Endometrial microvascular endothelial cells (primary cell): Measurements from ENCODE around the gene TDP1. TPM values are rescaled to one million over a fixed set of nuclear protein-coding genes. Genes with fewer than 3 reads are reported as not detected.
"Not testable (repeated sequence)": the region's sequence is repeated elsewhere in the genome, so short reads cannot be mapped to it uniquely, and the experiment has no call there.

Source experiments
- in situ Hi-C: cut with HindIII; loops from 2 replicates; pipeline ENCODE4 v1.10.0; 2017; ENCODE audit warnings: low sequenced_read_pairs, low pct_unique_long_range_greater_than_20kb; ENCODE audit errors: inconsistent ontology term
- total RNA-seq: library from RNA; depleted of rRNA; stranded (reverse); fragments of >200 nt; gene quantifications from one replicate; pipeline ENCODE4 v1.2.3, GENCODE V29; 2015; ENCODE audit errors: inconsistent ontology term

TDP1 gene
- total RNA-seq, 1 donor from 2014 or later, result 49.0 TPM

DNA sequence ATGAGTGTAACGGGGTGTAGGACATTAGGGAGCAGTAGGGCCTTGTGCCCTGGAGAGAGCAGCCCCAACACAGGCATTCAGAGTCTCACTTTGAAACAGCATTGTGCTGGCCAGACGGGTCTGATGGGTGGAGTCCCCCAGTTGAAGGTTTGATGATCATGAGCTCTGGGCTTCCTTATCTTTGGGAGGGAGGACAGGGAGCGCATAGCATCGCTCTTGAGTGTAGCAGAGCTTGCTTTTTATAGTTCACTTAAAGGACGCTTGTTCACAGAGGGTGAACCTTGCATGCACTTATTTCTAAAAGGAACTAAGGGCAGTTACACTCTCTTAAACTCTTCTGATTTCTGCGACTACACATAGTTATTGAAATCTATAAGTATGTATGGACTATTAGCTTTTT is 116.6 kb downstream of the TDP1 start:
- in situ Hi-C loops, result no loop called here

DNA sequence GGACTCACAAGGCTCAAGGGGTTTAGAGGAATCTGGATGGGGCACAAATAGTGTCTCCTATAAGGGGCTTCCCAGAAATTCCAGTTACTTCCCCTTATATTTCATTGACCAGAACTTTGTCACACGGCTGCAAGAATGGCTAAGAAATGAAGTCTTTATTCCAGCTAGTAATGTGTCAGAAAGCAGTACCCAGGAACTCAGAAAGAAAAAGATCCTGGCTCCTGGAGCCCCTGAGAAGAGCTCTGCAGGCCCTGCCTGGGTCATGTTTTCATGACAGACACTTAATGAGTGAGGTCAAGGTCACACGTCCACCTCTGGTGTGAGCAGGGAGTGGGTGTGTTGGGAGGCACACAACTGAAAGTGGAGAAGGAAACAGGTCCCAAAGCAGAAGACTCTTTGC is 123.8 kb downstream of the TDP1 start:
- in situ Hi-C loops, result no loop called here

DNA sequence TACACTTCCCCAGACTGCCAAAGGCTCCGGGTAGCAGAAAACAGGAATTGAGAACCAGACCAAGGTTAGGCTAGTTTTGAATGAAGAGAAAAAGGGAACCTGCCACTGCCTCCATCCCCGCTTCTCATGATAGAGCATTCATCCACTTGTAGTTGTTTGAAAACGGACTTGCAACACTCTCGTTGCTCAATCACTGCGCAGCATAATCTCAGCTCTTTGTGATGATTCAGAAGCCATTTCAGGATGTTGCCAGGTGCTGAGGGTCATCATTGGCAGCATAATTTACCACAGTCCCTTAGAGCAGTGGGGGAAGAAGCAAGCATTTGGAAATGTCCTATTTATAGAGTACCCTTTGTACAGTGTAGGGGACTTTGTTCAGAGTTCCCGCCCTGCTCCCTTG is 131.7 kb downstream of the TDP1 start:
- in situ Hi-C loops, result no loop called here

DNA sequence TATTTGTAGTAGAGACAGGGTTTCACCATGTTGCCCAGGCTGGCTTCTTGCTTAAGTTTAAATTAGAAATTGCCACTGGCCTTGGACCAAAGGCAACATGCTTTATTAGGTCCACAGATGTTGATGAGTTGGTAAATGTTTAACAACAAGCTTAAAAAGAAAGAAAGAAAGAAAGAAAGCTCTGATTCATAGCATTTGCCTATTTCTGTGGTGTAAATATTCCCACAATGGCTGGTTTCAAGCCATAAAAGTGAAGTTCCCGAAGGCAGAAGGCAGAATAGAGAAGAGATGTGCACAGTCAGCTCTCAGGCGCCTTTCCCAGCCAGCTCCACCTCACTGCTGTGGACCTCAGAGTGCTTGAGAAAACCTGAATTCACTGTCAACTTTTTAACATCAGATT is 132.4 kb downstream of the TDP1 start:
- in situ Hi-C loops, result no loop called here

DNA sequence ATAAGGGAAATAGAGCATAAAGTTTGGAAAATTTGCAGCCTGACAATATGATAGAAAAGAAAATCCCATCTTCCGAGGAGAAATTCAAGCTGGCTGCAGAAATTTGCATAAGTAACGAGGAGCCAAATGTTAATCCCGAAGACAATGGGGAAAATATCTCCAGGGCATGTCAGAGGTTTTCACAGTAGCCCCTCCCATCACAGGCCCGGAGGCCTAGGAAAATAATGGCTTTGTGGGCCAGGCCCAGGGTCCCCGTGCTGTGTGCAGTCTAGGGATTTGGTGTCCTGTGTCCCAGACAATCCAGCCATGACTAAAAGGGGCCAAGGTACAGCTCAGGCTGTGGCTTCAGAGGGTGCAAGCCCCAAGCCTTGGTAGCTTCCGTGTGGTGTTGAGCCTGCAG is 133.8 kb downstream of the TDP1 start:
- in situ Hi-C loops, result not testable (repeated sequence)

DNA sequence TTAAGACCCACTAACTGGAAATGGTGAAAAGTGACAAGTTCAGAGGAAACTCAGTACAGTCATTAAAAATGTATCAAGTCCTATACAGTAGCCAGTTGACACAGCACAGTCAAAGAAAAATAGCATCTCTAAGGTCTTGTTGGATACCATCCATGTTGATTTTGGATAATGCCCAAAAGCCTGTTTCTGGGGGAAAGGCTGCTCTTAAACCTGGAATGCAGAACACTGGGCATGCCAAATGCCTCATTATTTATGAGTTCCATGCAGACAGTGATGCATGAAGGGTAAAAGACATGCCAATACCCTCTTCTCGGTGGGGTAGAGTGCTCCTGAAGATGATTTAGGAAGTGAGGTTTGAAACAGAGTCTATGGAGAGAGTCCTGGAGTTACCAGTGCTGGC is 135.7 kb downstream of the TDP1 start:
- in situ Hi-C loops, result no loop called here

DNA sequence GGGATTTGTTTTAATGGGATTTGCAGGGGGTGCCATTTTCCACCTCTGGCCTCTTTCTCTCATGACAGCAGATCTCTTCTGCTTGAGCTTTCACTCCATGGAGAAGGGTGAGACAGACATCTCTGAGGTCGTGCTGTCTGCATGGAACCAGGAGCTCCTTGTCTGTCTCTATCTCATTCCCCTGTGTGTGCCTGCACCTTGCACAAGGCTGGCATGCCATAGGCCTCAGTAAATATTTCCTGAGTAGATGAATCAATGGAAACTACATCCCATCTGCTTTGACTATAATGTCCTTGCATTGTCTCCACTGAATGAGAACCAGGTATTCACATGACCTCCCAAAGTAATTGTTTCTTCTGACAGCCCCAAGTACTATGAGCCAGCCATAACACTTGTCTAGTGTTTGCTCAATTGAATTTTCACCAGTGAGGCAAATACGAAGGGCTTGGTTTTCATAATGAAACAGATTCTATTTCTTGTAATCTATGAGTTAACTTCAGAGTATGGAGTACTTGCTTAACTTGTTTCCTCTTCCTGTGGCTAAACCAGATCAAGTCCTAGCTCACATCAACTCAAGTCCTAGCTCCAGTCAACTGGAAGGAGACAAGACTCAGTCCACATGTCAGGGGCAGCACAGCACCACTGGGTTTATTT is 138.3 kb downstream of the TDP1 start:
- in situ Hi-C loops, result no loop called here

Other genes starting within 250 kb of the TDP1 start
- 2.1 TPM for gene EFCAB11, start 1.2 kb upstream of the TDP1 start, total RNA-seq
- not detected for gene KCNK13, start 106.1 kb downstream of the TDP1 start, total RNA-seq